CD8-positive, alpha-beta memory T cell (primary cell): ENCODE measurements around the gene MLLT11. TPM values are rescaled to one million over a fixed set of nuclear protein-coding genes. Genes with fewer than 3 reads are reported as not detected.

Experiments used
- CTCF ChIA-PET: fragments of 350-600 bp; sonication (Branson Sonifier 250); formaldehyde crosslinking; loops from one replicate; lab custom pipeline; 2021; ENCODE audit warnings: antibody characterized with exemption; lab: Charles Lee
- POLR2A ChIA-PET: fragments of 350-600 bp; sonication (Branson Sonifier 250); formaldehyde crosslinking; loops from one replicate; lab custom pipeline; 2021; ENCODE audit warnings: antibody characterized with exemption; lab: Charles Lee
- DNase-seq, 5 donors: peaks; one replicate each; pipeline versions ENCODE4 v3.0.0 to v3.0.0-alpha.2; 2020 to 2022; ENCODE audit warnings: mixed read lengths in 1 of 5
- H3K27ac ChIP-seq: one replicate; pipeline ENCODE4 v1.7.0; 2013; ENCODE audit warnings: low read depth, mild to moderate bottlenecking, low read length, moderate library complexity
- H3K27me3 ChIP-seq: 2 replicates; pipeline ENCODE4 v1.7.0; 2013; ENCODE audit warnings: low read length, mild to moderate bottlenecking; ENCODE audit not compliant: insufficient read depth, poor library complexity, severe bottlenecking
- H3K36me3 ChIP-seq: 2 replicates; pipeline ENCODE4 v1.7.0; 2013; ENCODE audit warnings: mild to moderate bottlenecking, low read length, moderate library complexity; ENCODE audit not compliant: insufficient read depth
- H3K4me1 ChIP-seq: 2 replicates; pipeline ENCODE4 v1.7.0; 2013; ENCODE audit warnings: mild to moderate bottlenecking, low read length, moderate library complexity; ENCODE audit not compliant: insufficient read depth
- H3K4me3 ChIP-seq: 2 replicates; pipeline ENCODE4 v1.7.0; 2013; ENCODE audit warnings: mild to moderate bottlenecking, low read length
- H3K9me3 ChIP-seq: 2 replicates; pipeline ENCODE4 v1.7.0; 2013; ENCODE audit warnings: mild to moderate bottlenecking, low read length
- H3K27ac Mint-ChIP-seq, 8 donors: one replicate each; pipeline ENCODE4 v1.8.0; 2020 to 2021; ENCODE audit warnings: mixed read lengths in 8 of 8, mild to moderate bottlenecking in 6 of 8, inconsistent platforms in 3 of 8, moderate library complexity in 3 of 8
- H3K27me3 Mint-ChIP-seq, 2 donors: one replicate each; pipeline ENCODE4 v1.8.0; 2020 to 2021; ENCODE audit warnings: mixed read lengths in 2 of 2, mild to moderate bottlenecking in 1 of 2, moderate library complexity in 1 of 2
- H3K36me3 Mint-ChIP-seq, 3 donors: one replicate each; pipeline ENCODE4 v1.8.0; 2020 to 2021; ENCODE audit warnings: mixed read lengths in 3 of 3, inconsistent platforms in 1 of 3, mild to moderate bottlenecking in 1 of 3
- H3K4me1 Mint-ChIP-seq, 3 donors: one replicate each; pipeline ENCODE4 v1.8.0; 2020 to 2021; ENCODE audit warnings: mixed read lengths in 3 of 3, inconsistent platforms in 1 of 3, mild to moderate bottlenecking in 1 of 3
- H3K4me3 Mint-ChIP-seq, 7 donors: one replicate each; pipeline ENCODE4 v1.8.0; 2020 to 2021; ENCODE audit warnings: mixed read lengths in 7 of 7, mild to moderate bottlenecking in 6 of 7, moderate library complexity in 4 of 7, inconsistent platforms in 2 of 7
- H3K9me3 Mint-ChIP-seq, 5 donors: one replicate each; pipeline ENCODE4 v1.8.0; 2020 to 2022; ENCODE audit warnings: mixed read lengths in 5 of 5, mild to moderate bottlenecking in 3 of 5, moderate library complexity in 2 of 5, inconsistent platforms in 1 of 5
- polyA plus RNA-seq: library from polyadenylated mRNA; unstranded; fragments of 300-500 nt; fragmentation: Illumina TruSeq; gene quantifications from one replicate; pipeline ENCODE4 v1.2.3, GENCODE V29; 2021
- total RNA-seq, 2 experiments: library from RNA; stranded (reverse); gene quantifications; one replicate each; pipeline ENCODE4 v1.2.3, GENCODE V29; 2021

The MLLT11 gene
- total and polyA plus RNA-seq, 3 experiments from 2014 or later = 3.3 to 4.7 (median 3.9) TPM

DNA sequence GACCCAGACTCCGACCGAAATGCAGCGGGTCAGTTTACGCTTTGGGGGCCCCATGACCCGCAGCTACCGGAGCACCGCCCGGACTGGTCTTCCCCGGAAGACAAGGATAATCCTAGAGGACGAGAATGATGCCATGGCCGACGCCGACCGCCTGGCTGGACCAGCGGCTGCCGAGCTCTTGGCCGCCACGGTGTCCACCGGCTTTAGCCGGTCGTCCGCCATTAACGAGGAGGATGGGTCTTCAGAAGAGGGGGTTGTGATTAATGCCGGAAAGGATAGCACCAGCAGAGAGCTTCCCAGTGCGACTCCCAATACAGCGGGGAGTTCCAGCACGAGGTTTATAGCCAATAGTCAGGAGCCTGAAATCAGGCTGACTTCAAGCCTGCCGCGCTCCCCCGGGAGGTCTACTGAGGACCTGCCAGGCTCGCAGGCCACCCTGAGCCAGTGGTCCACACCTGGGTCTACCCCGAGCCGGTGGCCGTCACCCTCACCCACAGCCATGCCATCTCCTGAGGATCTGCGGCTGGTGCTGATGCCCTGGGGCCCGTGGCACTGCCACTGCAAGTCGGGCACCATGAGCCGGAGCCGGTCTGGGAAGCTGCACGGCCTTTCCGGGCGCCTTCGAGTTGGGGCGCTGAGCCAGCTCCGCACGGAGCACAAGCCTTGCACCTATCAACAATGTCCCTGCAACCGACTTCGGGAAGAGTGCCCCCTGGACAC is 12.1 kb upstream of the MLLT11 start:
- H3K4me1 ChIP-seq = peaks cover 54% of the 10 kb centered on the region
- peak overlapping the region; percentile 88 to 96 (median 91) for H3K4me3 Mint-ChIP-seq
- H3K4me3 ChIP-seq = peak overlapping the region; percentile 76
- no peaks in the 10 kb centered on the region for H3K27me3 ChIP-seq
- CTCF ChIA-PET = interaction anchor here (0.6 to 8.9 kb wide), 16 partner anchors 11 to 792 kb away, joined by 3 to 94 read pairs (median 3); partner anchors contain the start of genes CDC42SE1, GABPB2, MINDY1 and MLLT11
- H3K36me3 ChIP-seq = peaks cover 17% of the 10 kb centered on the region
- peak overlapping the region; percentile 87 to 98 (median 93) for H3K27ac Mint-ChIP-seq
- H3K27ac ChIP-seq = peak overlapping the region; percentile 53
- POLR2A ChIA-PET = interaction anchor here (0.5 to 5.6 kb wide), 5 partner anchors 11 to 52 kb away, joined by 3 to 88 read pairs (median 3); partner anchors contain the start of genes CDC42SE1, MINDY1 and MLLT11
- peaks cover 63 to 78% (median 74%) of the 10 kb centered on the region in 3 donors for H3K4me1 Mint-ChIP-seq
- H3K9me3 ChIP-seq = no peaks in the 10 kb centered on the region
- H3K36me3 Mint-ChIP-seq = peaks cover 0 to 27% (median 6%) of the 10 kb centered on the region in 3 donors
- peak; percentile 38 to 76 (median 63) for DNase-seq
- H3K27me3 Mint-ChIP-seq = no peaks in the 10 kb centered on the region
- H3K9me3 Mint-ChIP-seq = peaks cover 0 to 1% (median 0%) of the 10 kb centered on the region in 5 donors

DNA sequence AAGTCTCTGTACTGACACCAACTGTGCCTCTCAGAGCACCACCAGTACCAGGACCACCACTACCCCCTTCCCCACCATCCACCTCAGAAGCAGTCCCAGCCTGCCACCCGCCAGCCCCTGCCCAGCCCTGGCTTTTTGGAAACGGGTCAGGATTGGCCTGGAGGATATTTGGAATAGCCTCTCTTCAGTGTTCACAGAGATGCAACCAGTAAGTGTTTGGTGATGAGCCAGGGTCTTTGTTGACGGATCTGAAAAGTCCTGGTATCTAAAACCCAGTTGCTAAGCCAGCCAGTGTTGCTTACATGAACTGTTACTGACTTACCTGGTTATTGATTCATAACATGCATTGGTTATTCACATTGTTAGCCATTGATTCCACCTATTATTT is 11.6 kb upstream of the MLLT11 start:
- no peaks in the 10 kb centered on the region for H3K27me3 Mint-ChIP-seq
- H3K36me3 Mint-ChIP-seq = peaks cover 0 to 32% (median 5%) of the 10 kb centered on the region in 3 donors
- ChIA-PET CTCF (interaction anchor here (0.6 to 8.9 kb wide), 12 partner anchors 10 to 108 kb away, joined by 3 to 94 read pairs (median 4); partner anchors contain the start of genes CDC42SE1, GABPB2, MINDY1 and MLLT11), POLR2A (interaction anchor here (0.5 to 5.6 kb wide), 2 partner anchors 10 to 17 kb away, joined by 3 to 88 read pairs; partner anchors contain the start of genes CDC42SE1 and MLLT11)
- no peaks in the 10 kb centered on the region for H3K9me3 ChIP-seq
- peaks cover 0 to 1% (median 0%) of the 10 kb centered on the region in 5 donors for H3K9me3 Mint-ChIP-seq
- peaks cover 22% of the 10 kb centered on the region for H3K36me3 ChIP-seq
- H3K4me3 ChIP-seq = peak overlapping the region; percentile 76
- peaks cover 55% of the 10 kb centered on the region for H3K4me1 ChIP-seq
- H3K4me1 Mint-ChIP-seq = peaks cover 62 to 78% (median 70%) of the 10 kb centered on the region in 3 donors
- H3K27ac Mint-ChIP-seq = peak overlapping the region; percentile 87 to 98 (median 93)
- H3K4me3 Mint-ChIP-seq = peak overlapping the region; percentile 88 to 96 (median 91)
- H3K27ac ChIP-seq = peak overlapping the region; percentile 53
- no peaks in the 10 kb centered on the region for H3K27me3 ChIP-seq
- DNase-seq = no peak

DNA sequence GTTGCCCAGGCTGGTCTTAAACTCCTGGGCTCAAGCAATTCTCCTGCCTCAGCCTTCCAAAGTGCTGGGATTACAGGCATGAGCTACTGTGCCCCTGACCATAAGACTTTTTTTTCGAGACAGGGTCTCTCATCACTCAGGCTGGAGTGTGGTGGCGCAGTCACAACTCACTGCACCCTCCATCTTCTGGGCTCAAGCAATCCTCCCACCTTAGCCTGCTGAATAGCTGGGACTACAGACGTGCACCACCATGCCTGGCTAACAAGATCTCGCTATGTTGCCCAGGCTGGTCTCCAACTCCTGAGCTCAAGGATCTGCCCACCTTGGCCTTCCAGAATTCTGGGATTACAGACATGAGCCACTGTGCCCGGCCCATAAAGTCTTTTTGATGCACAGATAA is 10.7 kb upstream of the MLLT11 start:
- Histone ChIP-seq H3K27me3 (no peaks in the 10 kb centered on the region), H3K4me3 (no peak overlapping the region), H3K4me1 (peaks cover 63% of the 10 kb centered on the region), H3K36me3 (peaks cover 28% of the 10 kb centered on the region), H3K9me3 (no peaks in the 10 kb centered on the region), H3K27ac (no peak overlapping the region)
- peak overlapping the region; percentile 56 to 98 (median 93) for H3K27ac Mint-ChIP-seq
- ChIA-PET POLR2A (interaction anchor here (0.6 to 5.6 kb wide), 2 partner anchors 9 to 25 kb away, joined by 3 to 88 read pairs; partner anchors contain the start of genes CDC42SE1 and MLLT11), CTCF (interaction anchor here (1.5 to 8.9 kb wide), 3 partner anchors 10 to 24 kb away, joined by 5 to 94 read pairs (median 60); partner anchors contain the start of genes CDC42SE1, GABPB2 and MLLT11)
- no peak for DNase-seq
- H3K4me1 Mint-ChIP-seq = peaks cover 66 to 84% (median 72%) of the 10 kb centered on the region in 3 donors
- H3K36me3 Mint-ChIP-seq = peaks cover 0 to 39% (median 8%) of the 10 kb centered on the region in 3 donors
- H3K4me3 Mint-ChIP-seq = peak overlapping the region in 6 of 7 donors; percentile 39 to 96 (median 50)
- H3K27me3 Mint-ChIP-seq = no peaks in the 10 kb centered on the region
- peaks cover 0 to 1% (median 0%) of the 10 kb centered on the region in 5 donors for H3K9me3 Mint-ChIP-seq

DNA sequence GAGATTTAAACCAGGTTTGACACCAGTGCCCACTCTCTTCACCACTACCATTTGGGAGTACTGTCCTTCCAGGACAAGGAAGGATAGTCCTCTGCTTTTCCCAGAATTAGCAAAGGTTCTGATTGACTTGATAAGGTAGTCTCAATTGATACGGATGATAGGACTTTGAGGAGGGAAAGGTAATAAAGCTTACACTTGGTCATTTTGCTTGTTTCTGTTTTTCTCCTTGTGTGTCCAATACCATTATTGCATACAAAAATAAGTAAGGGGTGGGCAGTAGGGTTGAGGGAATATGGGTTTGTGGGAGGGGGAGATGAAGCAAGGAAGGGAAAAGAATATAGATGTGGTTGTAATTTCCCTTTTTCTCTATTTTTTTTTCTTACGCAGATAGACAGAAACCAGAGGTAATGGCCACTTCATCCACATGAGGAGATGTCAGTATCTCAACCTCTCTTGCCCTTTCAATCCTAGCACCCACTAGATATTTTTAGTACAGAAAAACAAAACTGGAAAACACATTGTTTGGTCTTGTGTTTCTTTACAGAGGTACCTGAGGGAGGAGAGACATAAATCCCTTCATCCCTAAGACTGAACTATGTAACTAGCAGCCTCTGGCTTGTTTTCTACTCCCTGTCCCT is 10.0 kb upstream of the MLLT11 start:
- no peaks in the 10 kb centered on the region for H3K27me3 ChIP-seq
- Mint-ChIP-seq H3K36me3 (peaks cover 5 to 47% (median 14%) of the 10 kb centered on the region in 3 donors), H3K9me3 (peaks cover 0 to 1% (median 0%) of the 10 kb centered on the region in 5 donors), H3K4me1 (peaks cover 73 to 91% (median 79%) of the 10 kb centered on the region in 3 donors), H3K27ac (peak overlapping the region; percentile 9 to 95 (median 66)), H3K4me3 (peak overlapping the region in 3 of 7 donors; percentile 10 to 96 (median 23)), H3K27me3 (no peaks in the 10 kb centered on the region)
- no peak overlapping the region for H3K4me3 ChIP-seq
- no peak overlapping the region for H3K27ac ChIP-seq
- peaks cover 70% of the 10 kb centered on the region for H3K4me1 ChIP-seq
- H3K9me3 ChIP-seq = no peaks in the 10 kb centered on the region
- no peak for DNase-seq
- ChIA-PET CTCF (interaction anchor here (1.5 to 8.9 kb wide), 3 partner anchors 9 to 25 kb away, joined by 5 to 94 read pairs (median 60); partner anchors contain the start of genes CDC42SE1, GABPB2 and MLLT11), POLR2A (interaction anchor here (0.6 to 5.6 kb wide), 2 partner anchors 9 to 24 kb away, joined by 3 to 88 read pairs; partner anchors contain the start of genes CDC42SE1 and MLLT11)
- peaks cover 35% of the 10 kb centered on the region for H3K36me3 ChIP-seq

GRCh38 chr1:151051356-151052009 is 8.7 kb upstream of the MLLT11 start:
- no peak overlapping the region for H3K4me3 ChIP-seq
- Mint-ChIP-seq H3K27me3 (no peaks in the 10 kb centered on the region), H3K27ac (peak overlapping the region; percentile 30 to 93 (median 76)), H3K4me1 (peaks cover 80 to 96% (median 85%) of the 10 kb centered on the region in 3 donors), H3K36me3 (peaks cover 14 to 60% (median 21%) of the 10 kb centered on the region in 3 donors), H3K9me3 (no peaks in the 10 kb centered on the region), H3K4me3 (peak overlapping the region in 3 of 7 donors; percentile 1 to 96 (median 20))
- H3K9me3 ChIP-seq = no peaks in the 10 kb centered on the region
- ChIA-PET POLR2A (interaction anchor here (5.6 kb wide), 1 partner anchor 7 kb away, joined by 88 read pairs; the partner anchor contains the start of genes CDC42SE1 and MLLT11), CTCF (interaction anchor here (1.1 to 8.9 kb wide), 3 partner anchors 8 to 49 kb away, joined by 7 to 60 read pairs (median 8); partner anchors contain the start of genes CDC42SE1 and MLLT11)
- no peak for DNase-seq
- no peaks in the 10 kb centered on the region for H3K27me3 ChIP-seq
- H3K4me1 ChIP-seq = peaks cover 76% of the 10 kb centered on the region
- no peak overlapping the region for H3K27ac ChIP-seq
- H3K36me3 ChIP-seq = peaks cover 44% of the 10 kb centered on the region

DNA sequence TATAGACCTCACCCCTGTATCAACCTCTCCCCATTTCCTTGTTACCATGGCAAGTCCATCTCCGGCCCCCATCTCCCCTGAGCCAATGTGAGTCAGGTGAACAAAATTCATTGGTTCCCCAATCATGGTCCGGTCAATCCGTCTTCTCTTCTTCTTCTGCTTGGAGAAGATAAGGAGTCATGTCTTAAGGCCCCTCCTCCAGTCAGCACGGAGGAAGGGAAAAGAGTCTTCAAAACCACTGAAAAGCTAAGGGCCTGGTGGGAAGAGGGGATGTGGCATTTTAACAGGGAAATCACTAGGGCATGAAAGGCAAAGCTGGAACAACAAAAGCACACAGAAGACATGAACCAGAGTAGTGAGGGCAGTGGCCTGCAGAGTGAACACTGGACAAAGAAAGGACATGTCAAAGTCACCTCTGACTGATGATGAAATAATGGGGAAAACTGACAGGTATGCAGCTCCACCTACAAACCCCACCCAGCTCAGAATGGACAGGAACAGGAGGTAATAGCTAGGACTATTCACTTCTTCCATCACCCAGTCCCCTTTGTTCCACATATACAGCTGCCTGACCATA is 5.1 kb upstream of the MLLT11 start:
- POLR2A ChIA-PET = interaction anchor here (1.5 to 8.1 kb wide), 2 partner anchors 6 to 43 kb away, joined by 5 to 88 read pairs; partner anchors contain the start of gene C1orf56
- H3K36me3 Mint-ChIP-seq = peaks cover 25 to 86% (median 31%) of the 10 kb centered on the region in 3 donors
- peaks cover 53% of the 10 kb centered on the region for H3K36me3 ChIP-seq

More for the DNA sequence above, 5.1 kb upstream of the MLLT11 start:
- Mint-ChIP-seq H3K27ac (peak overlapping the region; percentile 94 to 99 (median 98)), H3K4me3 (peak overlapping the region; percentile 95 to 100 (median 99)), H3K4me1 (peaks cover 67 to 81% (median 75%) of the 10 kb centered on the region in 3 donors), H3K27me3 (no peaks in the 10 kb centered on the region), H3K9me3 (no peaks in the 10 kb centered on the region)
- H3K27ac ChIP-seq = peak overlapping the region; percentile 98
- CTCF ChIA-PET = interaction anchor here (1.2 to 9.5 kb wide), 5 partner anchors 9 to 102 kb away, joined by 3 to 94 read pairs (median 12); partner anchors contain the start of genes C1orf56, GABPB2 and TNFAIP8L2
- peak overlapping the region; percentile 92 for H3K4me3 ChIP-seq
- DNase-seq = no peak
- H3K9me3 ChIP-seq = no peaks in the 10 kb centered on the region
- no peaks in the 10 kb centered on the region for H3K27me3 ChIP-seq
- H3K4me1 ChIP-seq = peaks cover 49% of the 10 kb centered on the region
